Activated naive CD4-positive, alpha-beta T cell treated with anti-CD3 and anti-CD28 coated beads, Interleukin-2, amount 50 U/mL, for 16 hours (primary cell): ENCODE data around the gene ZNF2.
A peak's percentile ranks its signal among the peaks of the same experiment; 100 is the strongest.

ENCODE experiments used
- DNase-seq: peaks from one replicate; pipeline ENCODE4 v3.0.0-alpha.2; 2020

ZNF2 gene

GRCh38 chr2:95207111-95207961 lies 41.7 kb downstream of the ZNF2 start, which contains the start of gene ZNF892:
Gene ZNF892, plus strand, starts transcription at chr2:95207521. Its CDS starts 295 bp downstream, at chr2:95207816.
- peak; percentile 80 for DNase-seq

DNA sequence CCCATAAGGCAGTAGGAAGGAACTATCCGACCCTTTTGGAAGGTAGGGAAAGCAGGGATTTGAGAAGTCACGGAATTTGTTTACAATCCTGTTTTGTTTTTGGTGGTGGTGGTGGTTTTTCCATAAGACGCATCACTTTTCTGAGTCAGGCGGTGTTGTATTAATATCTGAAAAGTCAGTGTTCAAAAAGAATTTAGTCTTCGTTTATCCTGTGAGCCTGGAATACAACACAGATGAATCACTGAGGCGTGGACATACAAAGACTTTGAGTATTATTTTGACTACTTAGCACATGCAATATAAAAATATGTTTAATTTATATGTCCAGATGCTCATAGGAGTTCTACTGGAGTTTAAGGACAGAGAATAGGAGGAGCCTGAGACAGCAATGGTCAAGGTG lies 42.5 kb downstream of the ZNF2 start:
- no peak for DNase-seq

- DNase-seq, result no peak
Observed at GRCh38 chr2:95215018-95215612, 49.5 kb downstream of the ZNF2 start.

DNA sequence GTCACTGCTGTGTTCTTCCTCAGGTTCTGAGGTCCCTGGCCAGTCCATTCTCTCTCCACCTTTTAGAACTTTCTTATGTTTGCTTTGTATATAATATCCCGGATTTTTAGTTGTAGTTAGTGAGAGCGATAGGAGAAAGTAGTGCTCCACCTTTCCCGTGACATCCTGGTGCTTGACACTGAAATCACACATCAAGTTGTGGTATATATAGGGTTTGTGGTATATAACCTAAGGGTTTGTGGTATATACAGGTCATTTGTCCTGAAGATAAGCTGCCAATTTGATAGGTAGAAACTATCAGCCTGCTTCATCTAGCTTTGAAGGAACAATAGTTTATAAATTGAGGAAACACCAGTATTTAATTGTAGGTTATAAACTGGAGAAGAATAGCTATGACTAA lies 54.8 kb downstream of the ZNF2 start:
- no peak for DNase-seq

GRCh38 chr2:95225658-95226057 lies 60.0 kb downstream of the ZNF2 start:
- no peak for DNase-seq

DNA sequence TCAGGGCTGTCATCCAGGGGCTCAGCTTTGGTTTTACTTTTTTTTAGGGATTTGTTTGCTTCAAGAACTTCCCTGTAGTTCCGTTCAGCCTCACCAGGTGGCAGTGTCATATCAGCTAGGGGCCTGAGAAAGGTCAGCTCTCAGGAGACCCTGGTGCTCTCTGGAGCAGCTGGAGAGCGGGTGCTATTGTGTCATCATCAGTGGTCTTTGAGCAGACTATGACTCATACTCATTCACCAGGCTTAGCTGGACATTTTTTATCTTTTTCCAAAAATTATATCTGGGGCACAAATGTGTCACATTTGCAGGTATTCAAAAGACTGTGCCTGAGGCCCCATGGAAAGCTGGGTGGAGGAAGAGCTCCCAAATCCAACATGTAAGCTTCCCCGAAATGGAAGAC lies 66.1 kb downstream of the ZNF2 start:
- no peak for DNase-seq

- no peak for DNase-seq
Observed at GRCh38 chr2:95232232-95232631, 66.6 kb downstream of the ZNF2 start.
